ENCODE measurements around the gene DGKB.

GRCh38 chr7:14309432-14309831, 593.1 kb downstream of the DGKB start:
- TF ChIP-seq CTCF (IDR thresholded peaks at IDR 0.05): no peak
- TF ChIP-seq MXI1 (IDR thresholded peaks at IDR 0.05; ENCODE audit: low read depth, low read length): no peak
- no peak for TF ChIP-seq EZH2phosphoT487 (IDR thresholded peaks at IDR 0.05; ENCODE audit: borderline replicate concordance, low read depth)
- no peak for TF ChIP-seq SMC3 (IDR thresholded peaks at IDR 0.05; ENCODE audit: low read depth, low read length)
- no peak for TF ChIP-seq MAX (IDR thresholded peaks at IDR 0.05; ENCODE audit: low read depth)

Data from SK-N-SH (cell line).